Dendritic cell treated with granulocyte-macrophage colony-stimulating factor and Interleukin-4, amounts not matched to agents 40 ng/mL and 50 ng/mL, for 4 days (primary cell): Measurements from ENCODE around the gene KCNIP4.
"Not testable (repeated sequence)": the region's sequence is repeated elsewhere in the genome, so short reads cannot be mapped to it uniquely, and the experiment has no call there.

ENCODE experiments used
- H3K27ac Mint-ChIP-seq: one replicate; pipeline ENCODE4 v1.8.0; 2022; ENCODE audit warnings: mild to moderate bottlenecking, mixed read lengths
- H3K27me3 Mint-ChIP-seq: one replicate; pipeline ENCODE4 v1.8.0; 2022; ENCODE audit warnings: mild to moderate bottlenecking, mixed read lengths
- H3K36me3 Mint-ChIP-seq: one replicate; pipeline ENCODE4 v1.8.0; 2022; ENCODE audit warnings: low read depth, mixed read lengths
- H3K4me1 Mint-ChIP-seq: one replicate; pipeline ENCODE4 v1.8.0; 2022; ENCODE audit warnings: low read depth, mixed read lengths
- H3K4me3 Mint-ChIP-seq: one replicate; pipeline ENCODE4 v1.8.0; 2022; ENCODE audit warnings: mild to moderate bottlenecking, moderate library complexity, mixed read lengths
- H3K9me3 Mint-ChIP-seq: one replicate; pipeline ENCODE4 v1.8.0; 2022; ENCODE audit warnings: mixed read lengths
- intact Hi-C: fragments of 100-400 bp; cut with micrococcal nuclease; formaldehyde crosslinking; loops from one replicate; pipeline ENCODE4 v1.15.0; 2022

The KCNIP4 gene

GRCh38 chr4:21948347-21949072 lies at the start of gene KCNIP4:
Gene KCNIP4 (minus strand): TSS chr4:21948772.
- H3K9me3 Mint-ChIP-seq = no peaks in the 10 kb centered on the region
- H3K27ac Mint-ChIP-seq = no peak within 1 kb of the TSS
- no peaks in the 10 kb centered on the region for H3K36me3 Mint-ChIP-seq
- no peaks in the 10 kb centered on the region for H3K4me1 Mint-ChIP-seq
- H3K4me3 Mint-ChIP-seq = no peak within 1 kb of the TSS
- H3K27me3 Mint-ChIP-seq = peaks cover 34% of the 10 kb centered on the region
- intact Hi-C loops = no loop called here

- H3K9me3 Mint-ChIP-seq = peaks cover 38% of the 10 kb centered on the region
- H3K27me3 Mint-ChIP-seq, H3K4me3 Mint-ChIP-seq, intact Hi-C loops, H3K4me1 Mint-ChIP-seq, H3K27ac Mint-ChIP-seq, H3K36me3 Mint-ChIP-seq: not testable (repeated sequence)
These were observed 48.0 kb upstream of the KCNIP4 start for GRCh38 chr4:21996618-21997017.

DNA sequence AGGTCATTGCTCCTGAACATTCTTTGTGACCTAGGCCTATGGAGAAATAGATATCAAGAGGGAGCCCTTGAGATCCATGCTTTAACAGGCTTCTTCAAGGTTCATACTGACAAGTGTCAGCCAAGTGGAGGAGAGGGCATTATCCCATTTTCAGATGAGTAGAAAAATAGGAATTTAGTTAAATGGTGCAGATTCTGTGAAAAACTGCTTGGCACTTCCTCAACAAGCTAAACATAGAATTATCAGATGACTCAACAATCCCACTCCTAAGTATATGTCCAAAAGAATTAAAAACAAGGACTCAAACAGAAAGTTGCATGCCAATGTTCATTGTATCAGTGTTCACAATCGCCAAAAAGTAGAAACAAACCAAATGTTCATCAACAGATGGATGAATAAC lies 43.8 kb upstream of the KCNIP4 start:
- Mint-ChIP-seq H3K36me3 (no peaks in the 10 kb centered on the region), H3K27me3 (no peaks in the 10 kb centered on the region), H3K27ac (no peak overlapping the region), H3K9me3 (peaks cover 12% of the 10 kb centered on the region), H3K4me3 (no peak overlapping the region), H3K4me1 (no peaks in the 10 kb centered on the region)
- intact Hi-C loops = no loop called here

DNA sequence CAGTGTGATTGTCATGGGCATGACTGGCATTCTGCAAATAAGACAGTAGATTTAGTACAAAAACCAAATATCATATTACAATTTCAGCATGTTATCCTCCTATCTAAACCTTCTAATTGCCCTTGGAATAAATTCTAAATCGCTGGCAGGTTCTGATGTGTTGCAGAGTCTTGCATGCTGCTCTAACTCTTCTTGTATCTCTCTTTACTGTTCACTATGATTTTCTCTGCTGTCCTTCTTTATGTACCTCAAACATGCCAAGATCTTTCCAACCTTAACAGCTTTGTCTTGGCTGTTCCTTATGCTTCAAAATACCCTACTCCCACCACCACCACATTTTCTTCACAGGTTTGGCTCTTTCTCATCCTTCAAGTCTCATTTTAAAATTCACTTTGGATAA lies 43.0 kb upstream of the KCNIP4 start:
- no peaks in the 10 kb centered on the region for H3K4me1 Mint-ChIP-seq
- intact Hi-C loops = no loop called here
- no peaks in the 10 kb centered on the region for H3K36me3 Mint-ChIP-seq
- no peak overlapping the region for H3K27ac Mint-ChIP-seq
- H3K9me3 Mint-ChIP-seq = peaks cover 4% of the 10 kb centered on the region
- H3K27me3 Mint-ChIP-seq = no peaks in the 10 kb centered on the region
- no peak overlapping the region for H3K4me3 Mint-ChIP-seq

- Mint-ChIP-seq H3K4me1 (no peaks in the 10 kb centered on the region), H3K27ac (no peak overlapping the region), H3K27me3 (no peaks in the 10 kb centered on the region), H3K36me3 (no peaks in the 10 kb centered on the region), H3K4me3 (no peak overlapping the region), H3K9me3 (no peaks in the 10 kb centered on the region)
- intact Hi-C loops = no loop called here
These were observed 42.5 kb upstream of the KCNIP4 start for GRCh38 chr4:21991050-21991449.

DNA sequence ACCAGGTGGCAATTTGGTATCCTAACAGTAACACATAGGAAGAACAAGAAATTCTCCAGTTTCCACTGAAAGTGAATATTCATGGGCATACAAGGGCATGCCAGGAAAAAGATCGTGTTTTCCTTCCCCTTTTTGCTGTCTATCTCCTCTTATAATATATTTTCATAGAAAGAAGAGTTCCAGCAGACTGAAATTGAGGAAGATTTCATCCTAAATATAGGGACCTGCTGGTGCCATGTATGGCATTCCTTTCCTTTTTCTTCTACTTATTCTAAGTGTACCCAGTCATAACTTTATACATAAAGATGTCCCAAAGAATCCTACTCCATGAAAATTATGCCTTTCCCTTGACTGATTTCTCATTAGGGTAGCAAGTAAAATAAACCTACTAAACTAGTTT lies 40.8 kb upstream of the KCNIP4 start:
- Mint-ChIP-seq H3K36me3 (no peaks in the 10 kb centered on the region), H3K4me3 (no peak overlapping the region), H3K9me3 (no peaks in the 10 kb centered on the region), H3K27me3 (no peaks in the 10 kb centered on the region), H3K4me1 (no peaks in the 10 kb centered on the region), H3K27ac (no peak overlapping the region)
- intact Hi-C loops = no loop called here

DNA sequence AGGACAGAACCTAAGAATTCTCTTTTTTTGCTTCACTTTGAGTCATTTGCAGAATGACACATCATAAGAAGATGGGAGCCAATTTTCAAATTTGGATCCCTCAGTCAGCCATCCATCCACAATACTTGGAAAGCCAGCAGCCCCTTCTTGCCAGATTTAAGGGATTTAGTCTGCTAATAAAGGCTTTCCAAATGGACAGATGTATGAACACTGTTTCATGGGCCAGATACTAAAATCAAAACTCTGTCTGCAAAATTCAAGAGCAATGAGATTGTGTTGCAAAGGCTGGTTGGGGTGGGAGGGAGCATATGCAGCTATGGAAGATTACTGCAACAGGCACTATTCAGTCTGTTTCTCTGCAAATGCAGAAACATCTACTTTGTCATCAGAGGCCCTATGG lies 37.7 kb upstream of the KCNIP4 start:
- no peaks in the 10 kb centered on the region for H3K27me3 Mint-ChIP-seq
- no peaks in the 10 kb centered on the region for H3K4me1 Mint-ChIP-seq
- H3K27ac Mint-ChIP-seq = no peak overlapping the region
- H3K9me3 Mint-ChIP-seq = no peaks in the 10 kb centered on the region
- intact Hi-C loops = no loop called here
- H3K36me3 Mint-ChIP-seq = no peaks in the 10 kb centered on the region
- H3K4me3 Mint-ChIP-seq = no peak overlapping the region

DNA sequence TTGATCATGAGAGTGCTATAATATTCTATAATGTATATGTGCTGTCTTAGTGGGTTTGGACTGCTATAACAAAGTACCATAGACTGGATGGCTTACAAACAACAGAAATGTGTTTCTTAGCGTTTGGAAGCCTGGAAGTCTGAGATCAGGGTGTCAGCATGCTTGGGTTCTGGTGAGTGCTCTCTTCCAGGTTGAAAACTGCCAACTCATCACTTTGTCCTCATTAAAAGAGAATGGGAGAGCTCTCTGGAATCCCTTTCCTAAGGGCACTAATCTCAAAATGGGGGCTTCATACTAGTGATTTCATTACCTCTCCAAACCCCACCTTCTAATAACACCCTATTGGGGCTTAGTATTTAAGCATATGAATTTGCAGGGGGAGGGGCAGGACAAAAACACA lies 33.5 kb upstream of the KCNIP4 start:
- Mint-ChIP-seq H3K27ac (no peak overlapping the region), H3K9me3 (no peaks in the 10 kb centered on the region), H3K4me3 (no peak overlapping the region)

GRCh38 chr4:21979196-21979595 lies 30.6 kb upstream of the KCNIP4 start:
- no peaks in the 10 kb centered on the region for H3K36me3 Mint-ChIP-seq
- no peaks in the 10 kb centered on the region for H3K9me3 Mint-ChIP-seq
- H3K27ac Mint-ChIP-seq = no peak overlapping the region
- no peaks in the 10 kb centered on the region for H3K4me1 Mint-ChIP-seq
- no peak overlapping the region for H3K4me3 Mint-ChIP-seq
- intact Hi-C loops = no loop called here
- H3K27me3 Mint-ChIP-seq = no peaks in the 10 kb centered on the region

More for the DNA sequence above, 33.5 kb upstream of the KCNIP4 start:
- Mint-ChIP-seq H3K27me3 (no peaks in the 10 kb centered on the region), H3K36me3 (no peaks in the 10 kb centered on the region), H3K4me1 (no peaks in the 10 kb centered on the region)
- intact Hi-C loops = no loop called here

DNA sequence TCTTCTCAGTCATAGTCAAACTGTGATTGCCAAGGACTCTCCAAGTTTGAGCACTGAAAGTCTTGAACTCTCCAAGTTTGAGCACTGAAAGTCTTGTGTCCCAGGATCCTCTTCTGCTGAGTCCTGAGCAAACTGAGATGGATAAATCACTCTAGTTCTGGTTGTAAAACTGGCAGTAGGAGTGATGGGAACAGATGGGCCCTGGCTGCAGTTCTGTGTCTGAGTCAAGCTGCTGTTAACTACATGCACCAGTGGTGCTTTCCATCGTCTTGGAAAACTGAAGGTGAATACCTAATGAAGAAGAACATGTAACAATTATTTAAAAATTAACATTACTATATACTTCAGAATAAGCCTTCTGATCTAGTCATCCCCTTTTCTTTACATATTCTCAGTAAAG lies 27.6 kb upstream of the KCNIP4 start:
- Mint-ChIP-seq H3K4me1 (no peaks in the 10 kb centered on the region), H3K36me3 (no peaks in the 10 kb centered on the region), H3K27ac (no peak overlapping the region), H3K4me3 (no peak overlapping the region), H3K27me3 (no peaks in the 10 kb centered on the region), H3K9me3 (no peaks in the 10 kb centered on the region)
- intact Hi-C loops = no loop called here

GRCh38 chr4:21973850-21974249 lies 25.3 kb upstream of the KCNIP4 start:
- Mint-ChIP-seq H3K27me3 (no peaks in the 10 kb centered on the region), H3K4me3 (no peak overlapping the region), H3K4me1 (no peaks in the 10 kb centered on the region), H3K9me3 (no peaks in the 10 kb centered on the region), H3K36me3 (no peaks in the 10 kb centered on the region), H3K27ac (no peak overlapping the region)
- intact Hi-C loops = no loop called here

GRCh38 chr4:21964762-21965319 lies 16.3 kb upstream of the KCNIP4 start:
- H3K27ac Mint-ChIP-seq = no peak overlapping the region
- H3K4me1 Mint-ChIP-seq = no peaks in the 10 kb centered on the region
- no peaks in the 10 kb centered on the region for H3K27me3 Mint-ChIP-seq
- no peak overlapping the region for H3K4me3 Mint-ChIP-seq
- no peaks in the 10 kb centered on the region for H3K36me3 Mint-ChIP-seq
- H3K9me3 Mint-ChIP-seq = no peaks in the 10 kb centered on the region
- intact Hi-C loops = no loop called here

- H3K9me3 Mint-ChIP-seq = peaks cover 11% of the 10 kb centered on the region
- intact Hi-C loops = no loop called here
- H3K27me3 Mint-ChIP-seq = no peaks in the 10 kb centered on the region
- H3K4me3 Mint-ChIP-seq = no peak overlapping the region
- no peak overlapping the region for H3K27ac Mint-ChIP-seq
- no peaks in the 10 kb centered on the region for H3K4me1 Mint-ChIP-seq
- H3K36me3 Mint-ChIP-seq = no peaks in the 10 kb centered on the region
These were observed 14.1 kb upstream of the KCNIP4 start for GRCh38 chr4:21962691-21963090.

GRCh38 chr4:21960793-21961192 lies 12.2 kb upstream of the KCNIP4 start:
- H3K27ac Mint-ChIP-seq = no peak overlapping the region

DNA sequence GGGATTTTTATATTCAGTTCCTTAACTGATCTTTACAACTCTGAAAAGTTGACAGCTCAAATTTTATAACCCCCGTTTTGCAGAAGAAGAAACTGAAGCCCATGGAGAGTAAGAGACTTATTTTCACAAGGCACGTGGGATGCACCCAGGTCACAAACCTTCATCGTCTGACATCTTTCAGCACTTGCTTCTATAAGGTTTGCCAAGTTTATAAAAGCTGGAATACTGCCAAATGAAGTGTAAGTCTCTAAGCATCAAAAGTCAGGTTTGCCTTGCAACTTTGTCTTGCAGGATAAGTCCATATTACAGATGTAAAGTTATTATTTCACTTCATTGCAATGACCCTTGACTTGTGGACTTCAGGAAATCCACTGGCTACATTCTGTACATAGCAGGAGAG lies 6.3 kb upstream of the KCNIP4 start:
- no peaks in the 10 kb centered on the region for H3K36me3 Mint-ChIP-seq
- intact Hi-C loops = no loop called here
- peaks cover 6% of the 10 kb centered on the region for H3K27me3 Mint-ChIP-seq
- peaks cover 11% of the 10 kb centered on the region for H3K9me3 Mint-ChIP-seq
- no peak overlapping the region for H3K4me3 Mint-ChIP-seq
- H3K27ac Mint-ChIP-seq = no peak overlapping the region
- H3K4me1 Mint-ChIP-seq = no peaks in the 10 kb centered on the region

More at GRCh38 chr4:21960793-21961192, 12.2 kb upstream of the KCNIP4 start:
- no peaks in the 10 kb centered on the region for H3K36me3 Mint-ChIP-seq
- intact Hi-C loops = no loop called here
- H3K27me3 Mint-ChIP-seq = no peaks in the 10 kb centered on the region
- peaks cover 11% of the 10 kb centered on the region for H3K9me3 Mint-ChIP-seq
- H3K4me1 Mint-ChIP-seq = no peaks in the 10 kb centered on the region
- H3K4me3 Mint-ChIP-seq = no peak overlapping the region
